Mammary epithelial cell (primary cell): Measurements from ENCODE around the gene FES.

ENCODE experiments used
- CTCF ChIP-seq, 2 donors: IDR thresholded peaks in 1 of 2; conservative IDR thresholded peaks in 1 of 2; 2 replicates each; pipeline ENCODE4 v1.5.1; 2011 to 2012; ENCODE audit warnings: inconsistent platforms in 2 of 2, low read length in 2 of 2, mild to moderate bottlenecking in 2 of 2, control low read depth in 1 of 2, low read depth in 1 of 2; ENCODE audit not compliant: insufficient read depth in 1 of 2; ENCODE audit errors: extremely low read depth in 1 of 2
- EZH2 ChIP-seq: IDR thresholded peaks from 2 replicates; pipeline ENCODE4 v1.6.1; 2012; ENCODE audit warnings: low read length, inconsistent platforms, borderline replicate concordance

DNA sequence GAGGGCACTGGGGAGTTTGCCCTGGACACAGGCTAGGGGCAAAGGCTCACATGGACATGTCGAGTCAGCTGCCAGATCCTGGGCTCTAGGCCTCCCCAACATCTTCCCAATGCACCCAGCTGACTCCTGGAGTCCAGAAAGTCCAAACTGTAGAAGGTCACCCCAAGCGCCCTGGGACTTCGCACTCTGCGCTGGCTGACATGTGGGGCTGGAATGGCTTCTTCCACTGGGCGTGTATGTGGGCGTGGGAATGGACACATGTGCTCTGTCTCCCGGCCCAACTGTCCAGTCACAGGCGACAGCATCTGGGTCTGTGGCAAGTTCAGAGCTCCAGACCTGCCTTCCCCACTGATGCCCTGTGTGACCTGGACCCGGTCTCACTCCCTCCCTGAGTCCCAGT is 29.2 kb upstream of the FES start:
- no peak for TF ChIP-seq CTCF (conservative IDR thresholded peaks at IDR 0.05 in 1 of 2, IDR thresholded peaks at IDR 0.05 in 1 of 2; ENCODE audit: extremely low read depth in 1 of 2, insufficient read depth in 1 of 2, low read depth in 1 of 2, low read length in 2 of 2)
- TF ChIP-seq EZH2, result no peak
